ENCODE data around the gene VPS18.

DNA sequence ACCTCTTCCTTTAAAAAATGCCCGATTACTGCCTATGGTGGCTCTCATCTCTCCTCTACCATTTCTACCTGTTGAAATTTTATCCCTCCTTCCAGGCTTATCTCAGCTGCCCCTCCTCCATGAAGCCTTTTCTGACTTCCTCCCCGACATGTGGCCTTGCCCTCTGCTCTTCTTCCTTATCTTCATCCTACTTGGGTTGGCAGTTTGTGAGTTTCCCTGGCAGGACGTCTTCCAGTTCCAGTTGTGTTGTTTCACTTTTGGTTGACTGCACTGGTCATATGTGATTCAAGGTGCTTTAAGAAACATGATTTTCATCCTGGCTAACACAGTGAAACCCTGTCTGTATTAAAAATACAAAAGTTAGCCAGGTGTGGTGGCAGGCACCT, 39.3 kb downstream of the VPS18 start:
- TF ChIP-seq EZH2phosphoT487 (IDR thresholded peaks at IDR 0.05; ENCODE audit: insufficient read depth, low read depth) (no peak), EZH2 (IDR thresholded peaks at IDR 0.05; ENCODE audit: insufficient read depth, poor library complexity, severe bottlenecking) (no peak)

Measured in GM23248 (cell line).